GM18870 (cell line): Measurements from ENCODE around the gene GOLPH3.

ENCODE experiments used
- ATAC-seq: cut with Tn5 transposase; IDR thresholded peaks from one replicate; pipeline ENCODE4 v1.9.1; 2021; ENCODE audit warnings: moderate library complexity; ENCODE audit not compliant: unreplicated experiment

The GOLPH3 gene

DNA sequence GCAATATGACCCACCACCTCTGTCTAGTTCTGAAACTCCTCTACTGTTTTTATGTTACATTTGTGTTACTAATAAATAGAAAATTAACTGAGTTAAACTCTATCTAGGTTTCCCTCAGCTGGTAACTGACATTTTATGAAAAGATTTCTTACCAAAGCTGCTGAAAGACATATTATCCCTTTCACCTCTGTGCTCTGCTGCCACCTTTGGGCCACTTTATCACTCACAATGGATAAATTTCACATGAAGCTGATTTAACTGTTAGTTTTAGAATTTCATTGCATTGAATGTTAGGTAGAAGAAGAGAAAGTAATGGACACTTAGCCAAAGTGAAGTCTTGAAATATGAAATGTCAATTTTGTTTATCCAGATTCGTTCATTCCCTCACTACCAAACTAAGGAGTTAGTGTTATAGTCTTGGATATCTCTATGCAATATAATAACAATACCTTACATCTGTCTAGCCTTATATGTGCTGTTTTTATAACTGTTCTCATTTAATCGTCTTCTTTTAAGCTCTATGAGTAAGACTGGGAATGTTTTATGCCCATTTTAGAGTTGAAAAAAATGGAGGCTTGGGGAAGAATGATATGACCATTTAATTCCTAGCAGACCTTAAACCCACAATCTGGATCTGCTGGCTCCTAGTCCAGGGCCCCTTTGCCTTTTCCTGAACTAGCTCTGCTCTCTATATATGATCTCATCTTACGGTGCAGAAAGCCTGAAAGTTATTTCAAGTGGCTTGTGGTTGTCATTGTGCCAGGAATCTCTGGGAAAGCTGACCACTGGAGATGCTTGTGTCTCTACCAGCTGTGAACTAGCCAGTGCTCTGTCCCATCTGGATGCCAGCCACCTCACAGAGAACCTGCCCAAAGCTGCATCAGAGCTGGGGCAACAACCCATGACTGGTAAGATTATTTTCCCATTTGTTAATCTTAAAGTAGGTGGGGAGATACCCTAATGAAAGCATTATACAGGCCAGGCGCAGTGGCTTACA lies 97.1 kb downstream of the GOLPH3 start:
- no peak for ATAC-seq
